Pons (tissue), 1 donor: ENCODE measurements around the gene NOTCH4.
A peak's percentile ranks its signal among the peaks of the same experiment; 100 is the strongest.
"Not testable (repeated sequence)": the region's sequence is repeated elsewhere in the genome, so short reads cannot be mapped to it uniquely, and the experiment has no call there.

ENCODE experiments used
- DNase-seq: peaks from one replicate; pipeline ENCODE4 v3.0.0-alpha.2; 2016; ENCODE audit warnings: low spot score

NOTCH4 gene

GRCh38 chr6:32216998-32217397, 6.9 kb downstream of the NOTCH4 start:
- DNase-seq: no peak

GRCh38 chr6:32216285-32216684, 7.6 kb downstream of the NOTCH4 start:
- DNase-seq: no peak

- no peak for DNase-seq
Observed at GRCh38 chr6:32215617-32216016, 8.2 kb downstream of the NOTCH4 start.

GRCh38 chr6:32214126-32214525, 9.7 kb downstream of the NOTCH4 start:
- no peak for DNase-seq

GRCh38 chr6:32213649-32214048, 10.2 kb downstream of the NOTCH4 start:
- DNase-seq: no peak

- no peak for DNase-seq
Observed at GRCh38 chr6:32212076-32212760, 11.6 kb downstream of the NOTCH4 start.

- DNase-seq: not testable (repeated sequence)
Observed at GRCh38 chr6:32211432-32211831, 12.4 kb downstream of the NOTCH4 start.

- DNase-seq: no peak
Observed at GRCh38 chr6:32210191-32210601, 13.7 kb downstream of the NOTCH4 start.

- DNase-seq: no peak
Observed at GRCh38 chr6:32208996-32209395, 14.9 kb downstream of the NOTCH4 start.

- DNase-seq: no peak
Observed at GRCh38 chr6:32204268-32204715, 19.6 kb downstream of the NOTCH4 start.

- no peak for DNase-seq
Observed at GRCh38 chr6:32203426-32204267, 20.2 kb downstream of the NOTCH4 start.

GRCh38 chr6:32202186-32202585, 21.7 kb downstream of the NOTCH4 start:
- DNase-seq: no peak

GRCh38 chr6:32200711-32201475, 23.0 kb downstream of the NOTCH4 start:
- DNase-seq: no peak

- no peak for DNase-seq
Observed at GRCh38 chr6:32198866-32199265, 25.0 kb downstream of the NOTCH4 start.

GRCh38 chr6:32198345-32198696, 25.5 kb downstream of the NOTCH4 start:
- DNase-seq: no peak

GRCh38 chr6:32196682-32197616, 26.9 kb downstream of the NOTCH4 start:
- peak; percentile 74 for DNase-seq

- DNase-seq: peak; percentile 95
Observed at GRCh38 chr6:32195902-32196681, 27.8 kb downstream of the NOTCH4 start.

GRCh38 chr6:32195652-32195901, 28.3 kb downstream of the NOTCH4 start:
- peak; percentile 100 for DNase-seq

- peak; percentile 84 for DNase-seq
Observed at GRCh38 chr6:32194825-32195651, 28.8 kb downstream of the NOTCH4 start.

GRCh38 chr6:32194388-32194787, 29.5 kb downstream of the NOTCH4 start:
- no peak for DNase-seq
